Liver (tissue), 3 donors: ENCODE data around the gene MYO18B.

Experiments used
- ATF3 ChIP-seq: IDR thresholded peaks from 2 replicates; pipeline ENCODE4 v1.6.1; 2016; ENCODE audit warnings: antibody characterized with exemption
- CTCF ChIP-seq: fragments of 150-350 bp; IDR thresholded peaks from 2 replicates; pipeline ENCODE4 v1.5.1; 2017; ENCODE audit warnings: improper control_type of control experiment, low read depth, low read length; ENCODE audit not compliant: missing input control
- EGR1 ChIP-seq, 2 donors: IDR thresholded peaks; 2 replicates each; pipeline ENCODE4 v1.6.1; 2016 to 2018; ENCODE audit warnings: antibody characterized with exemption in 2 of 2, low read depth in 2 of 2
- FOXA1 ChIP-seq: IDR thresholded peaks from 2 replicates; pipeline ENCODE4 v1.6.1; 2016; ENCODE audit warnings: antibody characterized with exemption
- FOXA2 ChIP-seq: IDR thresholded peaks from 2 replicates; pipeline ENCODE4 v1.6.1; 2016; ENCODE audit warnings: antibody characterized with exemption
- GABPA ChIP-seq, 2 donors: IDR thresholded peaks in 1 of 2; conservative IDR thresholded peaks in 1 of 2; 2 replicates each; pipeline ENCODE4 v1.6.1; 2016; ENCODE audit warnings: antibody characterized with exemption in 2 of 2, mild to moderate bottlenecking in 1 of 2, moderate library complexity in 1 of 2
- HNF4A ChIP-seq, 2 donors: conservative IDR thresholded peaks; 2 replicates each; pipeline ENCODE4 v1.6.1; 2016; ENCODE audit warnings: antibody characterized with exemption in 2 of 2, mild to moderate bottlenecking in 2 of 2
- JUND ChIP-seq, 2 donors: IDR thresholded peaks; 2 replicates each; pipeline ENCODE4 v1.6.1; 2016; ENCODE audit warnings: antibody characterized with exemption in 2 of 2
- MAX ChIP-seq: IDR thresholded peaks from 2 replicates; pipeline ENCODE4 v1.6.1; 2016; ENCODE audit warnings: antibody characterized with exemption
- NR2F2 ChIP-seq: IDR thresholded peaks from 2 replicates; pipeline ENCODE4 v1.6.1; 2016; ENCODE audit warnings: antibody characterized with exemption
- RAD21 ChIP-seq, 2 donors: IDR thresholded peaks; 2 replicates each; pipeline ENCODE4 v1.6.1; 2016; ENCODE audit warnings: antibody characterized with exemption in 2 of 2, mild to moderate bottlenecking in 2 of 2
- SP1 ChIP-seq: IDR thresholded peaks from 2 replicates; pipeline ENCODE4 v1.6.1; 2018; ENCODE audit warnings: antibody characterized with exemption, mild to moderate bottlenecking
- TAF1 ChIP-seq: conservative IDR thresholded peaks from 2 replicates; pipeline ENCODE4 v1.6.1; 2016; ENCODE audit warnings: antibody characterized with exemption, mild to moderate bottlenecking
- YY1 ChIP-seq: IDR thresholded peaks from 2 replicates; pipeline ENCODE4 v1.6.1; 2016; ENCODE audit warnings: antibody characterized with exemption, mild to moderate bottlenecking
- donor health status: healthy.
- donor health status: healthy.

- TF ChIP-seq CTCF: no peak
- TF ChIP-seq MAX: no peak
- no peak for TF ChIP-seq FOXA2
- no peak for TF ChIP-seq TAF1
- TF ChIP-seq ATF3: no peak
- no peak for TF ChIP-seq NR2F2
- no peak for TF ChIP-seq GABPA (IDR thresholded peaks at IDR 0.05 in 1 of 2, conservative IDR thresholded peaks at IDR 0.05 in 1 of 2)
- no peak for TF ChIP-seq RAD21 (IDR thresholded peaks at IDR 0.05)
- TF ChIP-seq EGR1 (IDR thresholded peaks at IDR 0.05; ENCODE audit: low read depth in 2 of 2): no peak
- no peak for TF ChIP-seq YY1
- TF ChIP-seq SP1: no peak
- no peak for TF ChIP-seq JUND (IDR thresholded peaks at IDR 0.05)
- no peak for TF ChIP-seq HNF4A (conservative IDR thresholded peaks at IDR 0.05)
- TF ChIP-seq FOXA1: no peak
Measured at GRCh38 chr22:25765801-25766200, 23.8 kb downstream of the MYO18B start.
